ENCODE data around the gene FLOT1.
"Not testable (repeated sequence)": the region's sequence is repeated elsewhere in the genome, so short reads cannot be mapped to it uniquely, and the experiment has no call there.

GRCh38 chr6:30723159-30723842 is 19.2 kb downstream of the FLOT1 start:
- TF ChIP-seq, protein P1, sequence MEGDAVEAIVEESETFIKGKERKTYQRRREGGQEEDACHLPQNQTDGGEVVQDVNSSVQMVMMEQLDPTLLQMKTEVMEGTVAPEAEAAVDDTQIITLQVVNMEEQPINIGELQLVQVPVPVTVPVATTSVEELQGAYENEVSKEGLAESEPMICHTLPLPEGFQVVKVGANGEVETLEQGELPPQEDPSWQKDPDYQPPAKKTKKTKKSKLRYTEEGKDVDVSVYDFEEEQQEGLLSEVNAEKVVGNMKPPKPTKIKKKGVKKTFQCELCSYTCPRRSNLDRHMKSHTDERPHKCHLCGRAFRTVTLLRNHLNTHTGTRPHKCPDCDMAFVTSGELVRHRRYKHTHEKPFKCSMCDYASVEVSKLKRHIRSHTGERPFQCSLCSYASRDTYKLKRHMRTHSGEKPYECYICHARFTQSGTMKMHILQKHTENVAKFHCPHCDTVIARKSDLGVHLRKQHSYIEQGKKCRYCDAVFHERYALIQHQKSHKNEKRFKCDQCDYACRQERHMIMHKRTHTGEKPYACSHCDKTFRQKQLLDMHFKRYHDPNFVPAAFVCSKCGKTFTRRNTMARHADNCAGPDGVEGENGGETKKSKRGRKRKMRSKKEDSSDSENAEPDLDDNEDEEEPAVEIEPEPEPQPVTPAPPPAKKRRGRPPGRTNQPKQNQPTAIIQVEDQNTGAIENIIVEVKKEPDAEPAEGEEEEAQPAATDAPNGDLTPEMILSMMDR (IDR thresholded peaks at IDR 0.05), result not testable (repeated sequence)
- not testable (repeated sequence) for TF ChIP-seq POLR2AphosphoS5, POLR2A, EP300 (IDR thresholded peaks at IDR 0.05)
